NCI-H146 (cell line): ENCODE measurements around the gene DCHS2.
"Not testable (repeated sequence)": the region's sequence is repeated elsewhere in the genome, so short reads cannot be mapped to it uniquely, and the experiment has no call there.

Experiments used
- DNase-seq: peaks from one replicate; lab custom pipeline; 2025; lab: John Stamatoyannopoulos, UW

DCHS2 gene

DNA sequence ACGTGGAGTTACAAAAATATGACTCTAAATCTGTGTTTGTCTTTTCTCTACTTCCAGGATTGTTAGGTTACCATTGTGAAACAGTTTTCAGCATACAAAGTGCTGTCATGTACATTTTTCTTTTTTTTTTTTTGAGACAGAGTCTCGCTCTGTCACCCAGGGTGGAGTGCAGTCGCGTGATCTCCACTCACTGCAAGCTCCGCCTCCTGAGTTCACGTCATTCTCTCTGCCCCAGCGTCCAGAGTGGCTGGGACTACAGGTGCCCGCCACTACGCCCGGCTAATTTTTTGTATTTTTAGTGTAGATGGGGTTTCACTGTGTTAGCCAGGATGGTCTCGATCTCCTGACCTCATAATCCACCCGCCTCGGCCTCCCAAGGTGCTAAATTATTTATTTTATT is 274.2 kb downstream of the DCHS2 start:
- DNase-seq, result not testable (repeated sequence)

DNA sequence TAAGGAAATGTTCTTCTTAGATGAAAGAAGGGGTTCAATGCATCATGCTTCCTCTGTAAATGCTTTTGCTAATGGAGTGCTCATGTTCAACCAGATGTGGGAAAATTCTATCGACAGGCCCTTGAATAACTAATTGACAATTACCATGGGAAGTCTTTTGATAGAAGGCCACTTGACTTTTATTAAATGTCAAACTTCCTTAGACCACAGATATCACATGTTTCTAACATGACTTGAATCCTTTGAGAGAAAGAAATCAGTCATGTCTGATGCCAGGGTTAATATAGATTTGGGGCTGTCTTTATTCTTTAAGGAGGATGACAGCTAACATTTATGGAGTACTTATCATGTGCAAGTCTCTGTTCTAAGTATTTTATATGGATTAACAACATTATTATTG is 280.1 kb downstream of the DCHS2 start:
- no peak for DNase-seq

DNA sequence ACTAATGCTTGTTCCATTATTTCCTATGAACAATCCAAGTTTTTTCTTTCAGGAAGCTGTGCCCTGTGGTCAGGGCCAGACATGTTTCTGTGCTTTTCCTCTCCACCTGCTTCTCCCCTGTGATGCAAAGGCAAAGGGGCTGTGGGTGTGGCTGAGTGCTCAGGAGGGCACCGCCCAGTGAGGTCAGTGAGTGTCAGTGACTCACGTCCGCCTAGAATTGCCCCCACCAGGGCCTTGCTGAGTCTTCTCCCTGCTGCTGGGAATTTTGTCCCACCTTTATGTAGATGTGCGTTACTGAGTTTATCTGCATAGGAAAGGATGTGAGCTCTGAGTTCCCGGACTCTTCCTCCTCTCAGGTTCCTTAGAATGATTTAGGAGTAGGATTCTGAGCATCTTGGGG is 283.2 kb downstream of the DCHS2 start:
- no peak for DNase-seq

DNA sequence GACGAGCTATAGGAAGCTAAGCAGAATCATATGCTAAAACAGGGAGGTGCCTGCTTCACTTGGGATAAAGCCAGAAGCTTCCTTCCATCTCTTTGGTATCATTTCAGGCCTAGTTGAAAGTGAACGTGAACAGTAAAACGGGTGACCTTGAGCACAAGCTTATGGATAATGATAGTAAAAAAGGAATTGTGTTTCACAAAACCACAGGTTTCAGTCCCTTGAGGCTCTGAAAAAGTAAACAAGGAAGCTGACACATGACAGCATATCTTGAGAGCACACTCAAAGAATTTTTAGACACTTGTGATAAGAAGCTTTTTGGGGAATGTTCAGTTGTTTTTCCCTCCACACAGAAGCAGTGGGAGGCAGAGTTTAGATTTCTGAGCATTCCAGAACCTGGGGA is 286.1 kb downstream of the DCHS2 start:
- DNase-seq, result no peak

DNA sequence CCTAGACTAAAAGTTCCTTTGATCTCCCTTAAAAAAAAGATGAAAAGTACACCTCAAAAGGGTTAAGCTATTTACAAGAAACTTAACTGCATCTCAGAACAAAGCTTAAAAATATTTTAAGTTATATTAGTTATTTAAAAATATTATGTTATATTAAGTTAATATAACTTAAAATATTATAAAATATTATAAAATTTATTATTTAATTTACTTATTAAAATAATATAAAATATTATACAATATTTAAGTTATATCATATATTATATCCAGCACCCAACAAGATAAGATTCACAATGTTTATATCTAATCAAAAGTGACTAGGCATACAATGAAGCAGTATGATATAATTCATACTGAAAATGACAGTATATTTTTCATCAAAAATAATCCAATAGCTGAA is 296.9 kb downstream of the DCHS2 start:
- DNase-seq, result no peak

DNA sequence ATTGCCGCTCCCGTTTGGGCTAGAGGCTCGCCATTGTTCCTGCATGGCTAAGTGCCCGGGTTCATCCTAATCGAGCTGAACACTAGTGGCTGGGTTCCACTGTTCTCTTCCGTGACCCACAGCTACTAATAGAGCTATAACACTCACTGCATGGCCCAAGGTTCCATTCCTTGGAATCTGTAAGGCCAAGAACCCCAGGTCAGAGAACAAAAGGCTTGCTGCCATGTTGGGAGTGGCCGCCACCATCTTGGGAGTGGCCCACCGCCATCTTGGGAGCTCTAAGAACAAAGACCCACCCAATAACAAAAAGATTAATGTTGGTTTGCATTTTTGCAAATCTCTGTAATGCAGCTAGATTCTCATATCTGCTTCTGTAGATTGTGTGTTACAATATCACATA is 299.0 kb downstream of the DCHS2 start:
- no peak for DNase-seq

DNA sequence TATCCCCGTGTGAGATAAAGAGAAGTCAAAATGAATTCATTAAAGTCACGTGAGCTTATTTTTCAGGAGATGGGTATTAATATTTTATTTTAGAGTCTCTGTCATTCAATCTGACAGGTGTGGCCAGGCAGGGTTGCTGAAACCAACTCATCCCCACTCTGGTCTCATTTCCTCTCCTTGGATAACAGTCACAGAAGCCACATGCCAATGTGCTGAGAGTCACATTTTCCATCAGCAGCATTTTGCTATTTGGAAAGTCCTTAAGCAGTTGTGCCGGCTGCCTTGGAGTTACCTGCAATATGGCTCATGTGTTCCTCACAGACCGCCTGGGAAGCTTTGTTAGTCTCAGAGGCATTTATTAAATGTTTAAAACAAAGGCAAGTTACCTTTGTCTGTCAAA is 302.3 kb downstream of the DCHS2 start:
- DNase-seq, result no peak

DNA sequence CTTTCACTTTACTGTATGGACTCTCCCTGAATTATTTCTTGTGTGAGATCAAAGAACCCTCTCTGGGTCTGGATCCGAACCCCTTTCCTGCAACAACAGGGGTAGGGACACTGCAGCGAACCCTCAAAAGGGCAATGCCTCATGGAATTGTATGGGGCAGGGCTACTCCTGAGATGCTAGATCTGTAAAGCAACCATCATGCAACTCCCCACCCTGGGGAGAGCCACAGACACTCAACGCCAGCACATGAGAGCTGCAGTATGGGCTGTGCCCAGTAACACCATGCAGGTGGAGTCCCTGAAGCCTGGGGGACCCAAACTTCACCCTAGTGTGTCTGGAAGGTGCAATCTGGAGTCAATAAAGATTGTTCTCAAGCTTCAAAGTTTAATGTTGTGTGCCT is 304.7 kb downstream of the DCHS2 start:
- DNase-seq, result no peak

DNA sequence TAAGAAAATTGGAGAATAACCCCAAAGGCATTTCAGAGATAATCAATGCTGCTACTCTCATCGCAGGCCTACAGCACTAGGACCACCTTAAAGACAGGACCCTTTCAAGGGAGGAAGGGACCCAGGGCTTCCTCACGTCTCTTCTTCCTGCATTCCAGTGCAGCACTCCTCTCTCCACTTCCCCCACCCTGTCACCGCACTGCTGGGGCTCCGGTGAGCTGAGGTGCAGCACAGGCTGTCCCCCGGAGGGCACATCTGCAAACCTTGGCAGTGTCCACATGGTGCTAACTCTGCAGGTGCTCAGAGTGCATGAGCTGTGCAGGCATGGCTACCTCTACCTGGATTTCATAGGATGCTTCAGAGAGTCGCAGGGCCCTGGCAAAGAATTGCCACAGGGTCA is 305.6 kb downstream of the DCHS2 start:
- no peak for DNase-seq

DNA sequence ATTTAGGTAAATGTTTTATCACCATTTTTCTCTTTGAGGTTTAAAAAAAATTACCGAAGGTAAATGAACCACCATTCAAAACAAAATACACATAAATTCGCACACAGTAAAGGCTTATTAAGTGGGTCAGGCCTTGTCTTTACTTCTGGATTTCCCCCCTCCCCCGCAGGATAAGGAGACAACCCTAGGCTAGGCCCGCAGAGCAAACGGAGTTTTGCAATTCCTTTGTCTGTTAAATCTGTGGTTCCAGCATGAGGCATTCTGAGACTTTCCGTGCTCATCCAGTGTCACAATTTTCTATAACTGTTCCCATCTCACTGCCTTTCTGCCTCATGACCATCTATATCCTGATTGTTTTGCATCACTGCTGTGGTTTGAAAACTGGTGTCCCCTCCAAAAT is 307.4 kb downstream of the DCHS2 start:
- no peak for DNase-seq

DNA sequence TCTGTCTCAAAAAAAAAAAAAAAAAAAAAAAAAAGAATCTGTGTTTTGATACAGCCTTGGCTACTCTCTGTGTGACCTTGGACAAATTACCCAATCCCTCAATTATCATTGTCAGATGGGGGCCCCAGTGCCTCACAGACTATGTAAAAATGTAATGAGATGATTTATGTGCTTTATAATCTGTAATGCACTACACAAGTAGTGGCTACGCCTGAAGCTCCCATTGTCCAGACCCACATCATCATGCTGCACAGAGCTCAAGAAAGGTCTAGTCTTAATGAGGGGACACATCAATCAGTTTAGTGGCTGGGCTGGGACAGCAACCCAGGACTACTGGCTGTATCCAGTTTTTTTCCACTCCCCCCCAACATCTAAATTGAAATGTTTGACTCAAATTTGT is 308.3 kb downstream of the DCHS2 start:
- no peak for DNase-seq
